ENCODE measurements around the gene ARAP1.

DNA sequence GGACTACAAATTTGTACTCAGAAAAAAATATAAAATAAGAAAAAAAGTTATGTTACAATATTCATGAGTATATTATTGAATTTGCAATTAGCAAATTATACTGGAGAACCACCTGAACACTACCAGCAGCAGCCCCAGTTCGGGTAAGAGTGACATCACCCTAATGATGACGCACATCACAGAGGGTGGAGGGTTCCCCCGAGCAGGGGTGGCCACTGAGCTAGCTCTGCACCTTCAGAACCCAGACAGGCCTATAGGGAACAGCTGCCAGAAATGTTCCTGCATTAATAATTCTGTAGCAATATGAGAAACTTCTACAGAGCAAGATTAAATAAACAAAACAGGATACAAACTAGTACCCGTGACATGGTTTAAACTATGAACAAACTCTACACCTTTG lies 17.5 kb upstream of the ARAP1 start:
- no peak for TF ChIP-seq SP4 (IDR thresholded peaks at IDR 0.05; ENCODE audit: low read length)
- TF ChIP-seq FOSL1 (IDR thresholded peaks at IDR 0.05; ENCODE audit: insufficient read depth, low read depth, low read length), result no peak
- no peak for TF ChIP-seq CBX5 (IDR thresholded peaks at IDR 0.05; ENCODE audit: low read depth, low read length)
- no peak for TF ChIP-seq CREB1 (IDR thresholded peaks at IDR 0.05)
- TF ChIP-seq, protein P1, sequence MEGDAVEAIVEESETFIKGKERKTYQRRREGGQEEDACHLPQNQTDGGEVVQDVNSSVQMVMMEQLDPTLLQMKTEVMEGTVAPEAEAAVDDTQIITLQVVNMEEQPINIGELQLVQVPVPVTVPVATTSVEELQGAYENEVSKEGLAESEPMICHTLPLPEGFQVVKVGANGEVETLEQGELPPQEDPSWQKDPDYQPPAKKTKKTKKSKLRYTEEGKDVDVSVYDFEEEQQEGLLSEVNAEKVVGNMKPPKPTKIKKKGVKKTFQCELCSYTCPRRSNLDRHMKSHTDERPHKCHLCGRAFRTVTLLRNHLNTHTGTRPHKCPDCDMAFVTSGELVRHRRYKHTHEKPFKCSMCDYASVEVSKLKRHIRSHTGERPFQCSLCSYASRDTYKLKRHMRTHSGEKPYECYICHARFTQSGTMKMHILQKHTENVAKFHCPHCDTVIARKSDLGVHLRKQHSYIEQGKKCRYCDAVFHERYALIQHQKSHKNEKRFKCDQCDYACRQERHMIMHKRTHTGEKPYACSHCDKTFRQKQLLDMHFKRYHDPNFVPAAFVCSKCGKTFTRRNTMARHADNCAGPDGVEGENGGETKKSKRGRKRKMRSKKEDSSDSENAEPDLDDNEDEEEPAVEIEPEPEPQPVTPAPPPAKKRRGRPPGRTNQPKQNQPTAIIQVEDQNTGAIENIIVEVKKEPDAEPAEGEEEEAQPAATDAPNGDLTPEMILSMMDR (IDR thresholded peaks at IDR 0.05; ENCODE audit: control extremely low read depth in 1 of 3, insufficient read depth in 1 of 3, low read depth in 1 of 3, low read length in 3 of 3), result no peak
- TF ChIP-seq POLR2A (IDR thresholded peaks at IDR 0.05; ENCODE audit: control extremely low read depth in 1 of 2, low read depth in 2 of 2, low read length in 2 of 2), result no peak
- no peak for TF ChIP-seq EP300 (IDR thresholded peaks at IDR 0.05; ENCODE audit: borderline replicate concordance in 1 of 2, low read depth in 2 of 2, low read length in 2 of 2)
- no peak for TF ChIP-seq CHD1 (IDR thresholded peaks at IDR 0.05; ENCODE audit: low read depth, low read length)
- TF ChIP-seq EZH2 (IDR thresholded peaks at IDR 0.05; ENCODE audit: low read depth, low read length, severe bottlenecking), result no peak
- no peak for TF ChIP-seq POLR2AphosphoS5 (IDR thresholded peaks at IDR 0.05; ENCODE audit: low read depth, low read length)

Data from H1 (cell line).